NOMO-1 treated with DMSO at 0.1 percent for 48 hours (cell line): ENCODE results near the gene ADAMTS17.

Source experiments
- DNase-seq: peaks from one replicate; lab custom pipeline; 2025; ENCODE audit not compliant: unreplicated experiment; lab: John Stamatoyannopoulos, UW

Gene ADAMTS17

GRCh38 chr15:100174159-100174903 lies 167.4 kb downstream of the ADAMTS17 start:
- no peak for DNase-seq

- no peak for DNase-seq
Measured at GRCh38 chr15:100172356-100173024, 169.3 kb downstream of the ADAMTS17 start.

- DNase-seq = no peak
Measured at GRCh38 chr15:100171411-100171810, 170.4 kb downstream of the ADAMTS17 start.

GRCh38 chr15:100170291-100171210 lies 171.2 kb downstream of the ADAMTS17 start:
- DNase-seq = no peak

GRCh38 chr15:100169615-100170290 lies 172.0 kb downstream of the ADAMTS17 start:
- DNase-seq = no peak

GRCh38 chr15:100168787-100169186 lies 173.0 kb downstream of the ADAMTS17 start:
- DNase-seq = no peak

GRCh38 chr15:100167884-100168375 lies 173.8 kb downstream of the ADAMTS17 start:
- DNase-seq = no peak

GRCh38 chr15:100166313-100166712 lies 175.5 kb downstream of the ADAMTS17 start:
- no peak for DNase-seq

GRCh38 chr15:100163961-100164360 lies 177.8 kb downstream of the ADAMTS17 start:
- no peak for DNase-seq

- no peak for DNase-seq
Measured at GRCh38 chr15:100160953-100161352, 180.8 kb downstream of the ADAMTS17 start.

GRCh38 chr15:100159436-100159835 lies 182.3 kb downstream of the ADAMTS17 start:
- no peak for DNase-seq

GRCh38 chr15:100158356-100158755 lies 183.4 kb downstream of the ADAMTS17 start:
- no peak for DNase-seq

GRCh38 chr15:100156201-100156600 lies 185.6 kb downstream of the ADAMTS17 start:
- no peak for DNase-seq

- no peak for DNase-seq
Measured at GRCh38 chr15:100154338-100154737, 187.4 kb downstream of the ADAMTS17 start.

GRCh38 chr15:100152463-100152862 lies 189.3 kb downstream of the ADAMTS17 start:
- DNase-seq = no peak

- DNase-seq = no peak
Measured at GRCh38 chr15:100150906-100151305, 190.9 kb downstream of the ADAMTS17 start.

GRCh38 chr15:100147828-100148227 lies 193.9 kb downstream of the ADAMTS17 start:
- no peak for DNase-seq

GRCh38 chr15:100143378-100143777 lies 198.4 kb downstream of the ADAMTS17 start:
- no peak for DNase-seq

GRCh38 chr15:100141311-100142001 lies 200.3 kb downstream of the ADAMTS17 start:
- DNase-seq = no peak
